Dermis blood vessel endothelial cell (primary cell): ENCODE results near the gene CRACDL. TPM values are rescaled to one million over a fixed set of nuclear protein-coding genes. Genes with fewer than 3 reads are reported as not detected.
A peak's percentile ranks its signal among the peaks of the same experiment; 100 is the strongest.

ENCODE experiments used
- DNase-seq: peaks from one replicate; pipeline ENCODE4 v3.0.0; 2010
- total RNA-seq: library from RNA; depleted of rRNA; stranded (reverse); fragments of >200 nt; gene quantifications from 2 replicates; pipeline ENCODE4 v1.2.3, GENCODE V29; 2014

The CRACDL gene
- total RNA-seq, 1 donor from 2014 or later, result 9.0 TPM

DNA sequence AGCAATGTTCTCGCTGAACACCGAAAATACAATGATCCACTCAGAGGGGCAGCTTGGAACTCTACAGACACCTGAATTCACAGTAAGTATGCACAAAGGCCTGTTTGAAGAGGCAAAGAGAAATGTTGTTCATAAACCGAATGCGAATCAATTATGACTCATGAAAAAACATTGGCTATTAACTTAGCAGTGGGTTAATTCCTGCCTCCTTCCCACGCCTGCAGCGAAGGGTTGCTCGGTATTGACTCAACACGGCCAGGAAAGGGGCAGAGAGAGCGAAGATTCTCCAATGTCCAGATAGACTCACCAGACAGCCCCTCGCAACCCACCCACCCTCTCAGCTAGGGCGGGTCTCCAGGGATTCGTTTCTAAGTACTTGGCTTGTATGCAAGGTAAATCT, 9.4 kb downstream of the CRACDL start:
- peak; percentile 50 for DNase-seq

GRCh38 chr2:98924910-98925309, 11.1 kb downstream of the CRACDL start:
- DNase-seq, result no peak

DNA sequence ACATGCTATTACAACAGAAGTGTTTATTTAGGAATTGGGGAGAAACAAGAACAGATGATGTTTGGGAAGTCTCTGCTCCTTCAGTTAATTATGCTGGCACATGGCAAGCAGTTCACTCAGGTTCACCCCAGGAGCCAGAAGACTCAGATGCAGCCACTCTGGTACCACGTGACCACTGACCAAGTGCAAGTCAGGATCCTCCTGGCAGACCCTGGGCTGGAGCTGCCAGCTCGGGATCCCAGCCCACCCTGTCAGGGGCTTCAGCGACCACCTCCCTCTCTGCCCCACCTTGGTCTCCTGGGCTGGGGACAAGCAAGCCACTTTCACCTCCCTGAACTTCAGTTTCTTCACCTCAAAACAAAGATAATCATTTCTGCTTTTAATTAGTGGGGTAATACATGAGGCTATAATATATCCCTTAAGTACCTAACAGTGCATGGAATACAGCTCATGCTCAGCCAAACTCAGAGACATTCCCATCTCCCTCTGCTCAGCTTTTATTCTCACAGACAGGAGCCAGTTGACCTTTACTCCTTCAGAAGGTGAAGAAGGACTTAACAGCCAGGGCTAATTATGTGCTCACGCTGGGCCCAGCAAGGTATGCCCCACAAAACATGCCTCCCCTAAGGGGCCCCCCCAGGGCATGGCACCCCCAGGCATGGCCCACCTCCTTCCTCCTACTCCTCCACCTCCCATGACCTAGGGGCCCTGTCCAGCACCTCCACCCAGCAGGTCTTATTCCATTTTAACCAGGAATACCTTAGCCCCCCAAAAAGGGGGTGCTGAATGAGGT, 11.8 kb downstream of the CRACDL start:
- DNase-seq, result no peak

- DNase-seq, result no peak
These were observed 12.6 kb downstream of the CRACDL start for GRCh38 chr2:98923244-98923940.

DNA sequence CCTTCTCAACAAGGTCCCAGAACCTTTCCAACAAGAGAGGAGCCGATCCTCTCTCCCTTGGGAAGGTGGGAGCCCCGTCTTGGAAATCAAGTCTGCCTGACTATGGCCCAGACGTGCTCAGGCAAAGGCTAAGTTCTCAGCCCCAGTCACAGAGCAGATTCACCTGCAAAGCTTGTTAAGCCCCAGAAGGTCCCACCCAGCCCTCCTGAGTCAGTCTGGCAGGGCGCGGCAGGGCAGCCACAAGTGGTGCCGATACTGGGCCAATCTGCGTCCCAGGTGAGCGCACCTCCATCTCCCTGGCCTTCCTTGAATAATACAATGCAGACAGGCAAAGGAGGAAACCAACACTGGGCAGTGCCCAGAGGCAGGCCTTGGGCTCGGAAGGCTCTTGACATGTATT, 15.0 kb downstream of the CRACDL start:
- no peak for DNase-seq

DNA sequence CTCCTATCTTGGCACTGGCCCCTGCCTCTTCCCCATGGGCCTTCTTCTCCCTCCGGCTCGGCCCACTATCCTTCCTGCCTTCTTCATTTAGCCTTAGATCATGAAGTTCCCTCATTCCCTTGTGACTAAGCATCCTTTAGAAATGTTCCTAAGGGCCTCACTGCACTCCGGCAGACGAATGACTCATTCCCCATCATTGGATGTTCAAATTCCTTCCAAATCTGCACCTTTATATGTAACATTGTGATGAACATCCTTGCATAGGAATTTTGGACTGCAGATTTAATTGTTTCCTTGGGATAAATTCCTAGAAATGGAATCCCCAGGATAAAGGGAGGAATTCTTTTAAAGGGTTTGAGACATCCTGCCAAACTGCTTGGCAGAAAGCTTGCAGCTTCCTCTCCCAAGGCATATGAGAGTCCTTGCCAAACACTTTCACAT, 19.0 kb downstream of the CRACDL start:
- peak; percentile 91 for DNase-seq

- DNase-seq, result peak; percentile 71
These were observed 20.2 kb downstream of the CRACDL start for GRCh38 chr2:98915751-98916358.

DNA sequence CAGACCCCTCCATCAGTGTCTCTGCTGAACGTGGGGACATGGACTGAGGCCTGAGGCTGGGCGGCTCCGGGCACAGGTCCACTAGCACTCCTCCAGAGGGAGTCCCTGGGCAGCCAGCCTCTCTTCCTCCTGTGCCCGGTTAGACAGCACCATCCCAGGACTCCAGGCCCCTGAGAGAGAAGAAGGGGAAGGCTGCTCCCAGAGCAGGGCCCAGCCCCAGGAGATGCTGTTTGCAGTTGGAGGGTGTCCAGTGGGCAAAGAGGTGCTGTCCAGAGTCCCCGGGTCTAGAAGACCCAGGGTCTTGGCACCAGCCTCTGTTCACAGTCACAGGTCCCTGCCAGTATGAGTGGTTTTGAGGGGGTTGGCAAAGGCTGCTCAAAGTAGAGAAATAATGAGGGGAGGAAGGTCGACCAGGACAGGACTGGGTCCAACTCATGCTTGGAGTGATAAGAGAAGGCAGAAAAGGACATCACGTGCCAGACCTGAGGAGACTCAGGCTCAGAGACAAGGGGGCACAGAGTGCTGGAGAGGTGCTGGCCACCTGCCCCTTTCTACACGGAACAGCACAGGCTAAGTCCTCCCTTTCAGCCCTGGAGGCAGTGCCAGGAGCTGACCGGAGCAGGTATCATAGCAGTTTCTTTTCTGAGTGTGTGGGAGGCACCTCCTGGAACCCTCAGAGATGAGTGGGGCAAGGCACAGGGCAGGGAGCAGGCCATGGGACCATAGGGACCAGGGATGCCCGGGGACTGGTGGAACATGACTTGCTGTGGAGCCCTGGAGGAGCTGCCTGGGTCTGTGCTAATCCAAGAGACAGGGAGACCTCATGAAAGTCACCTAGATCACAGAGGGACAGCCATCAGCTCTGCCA, 21.1 kb downstream of the CRACDL start:
- no peak for DNase-seq

DNA sequence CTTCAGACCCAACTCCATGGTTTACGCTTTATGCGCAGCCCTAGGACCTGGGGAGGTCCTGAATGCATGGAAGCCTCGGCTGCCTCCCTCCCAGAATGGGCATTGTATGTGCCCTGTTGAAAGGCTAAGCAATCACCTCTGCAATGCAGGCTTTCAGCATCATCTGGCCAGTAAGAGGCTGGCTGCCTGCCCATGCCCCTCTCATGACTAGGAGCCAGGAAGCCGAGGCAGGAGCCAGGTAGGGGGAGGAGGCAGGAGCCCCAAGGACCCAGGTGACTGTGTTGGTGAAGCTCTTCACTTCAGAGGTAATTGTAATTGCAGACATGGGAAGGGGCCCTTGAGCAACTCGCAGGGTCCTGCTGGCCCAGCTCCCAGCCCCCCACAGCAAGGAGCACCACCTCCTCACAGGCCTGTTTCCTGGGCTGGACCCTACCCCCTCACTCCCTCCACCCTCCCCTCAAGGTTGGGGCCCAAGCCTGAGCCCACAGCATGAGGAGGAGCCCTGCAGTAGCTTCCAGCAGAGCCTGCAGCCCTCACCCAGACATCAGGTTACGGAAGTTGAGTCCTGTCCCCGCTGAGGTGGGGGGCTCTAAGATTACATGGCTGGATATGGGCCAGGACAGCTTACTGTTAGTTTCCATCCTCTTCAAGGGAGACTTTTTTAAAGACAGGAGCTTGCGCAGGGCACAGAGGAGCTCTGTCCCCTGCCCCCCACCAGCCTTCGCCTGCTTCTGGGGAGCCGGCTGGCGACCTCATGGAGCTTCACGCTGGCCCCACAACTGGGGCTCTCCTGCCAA, 21.9 kb downstream of the CRACDL start:
- DNase-seq, result no peak

DNA sequence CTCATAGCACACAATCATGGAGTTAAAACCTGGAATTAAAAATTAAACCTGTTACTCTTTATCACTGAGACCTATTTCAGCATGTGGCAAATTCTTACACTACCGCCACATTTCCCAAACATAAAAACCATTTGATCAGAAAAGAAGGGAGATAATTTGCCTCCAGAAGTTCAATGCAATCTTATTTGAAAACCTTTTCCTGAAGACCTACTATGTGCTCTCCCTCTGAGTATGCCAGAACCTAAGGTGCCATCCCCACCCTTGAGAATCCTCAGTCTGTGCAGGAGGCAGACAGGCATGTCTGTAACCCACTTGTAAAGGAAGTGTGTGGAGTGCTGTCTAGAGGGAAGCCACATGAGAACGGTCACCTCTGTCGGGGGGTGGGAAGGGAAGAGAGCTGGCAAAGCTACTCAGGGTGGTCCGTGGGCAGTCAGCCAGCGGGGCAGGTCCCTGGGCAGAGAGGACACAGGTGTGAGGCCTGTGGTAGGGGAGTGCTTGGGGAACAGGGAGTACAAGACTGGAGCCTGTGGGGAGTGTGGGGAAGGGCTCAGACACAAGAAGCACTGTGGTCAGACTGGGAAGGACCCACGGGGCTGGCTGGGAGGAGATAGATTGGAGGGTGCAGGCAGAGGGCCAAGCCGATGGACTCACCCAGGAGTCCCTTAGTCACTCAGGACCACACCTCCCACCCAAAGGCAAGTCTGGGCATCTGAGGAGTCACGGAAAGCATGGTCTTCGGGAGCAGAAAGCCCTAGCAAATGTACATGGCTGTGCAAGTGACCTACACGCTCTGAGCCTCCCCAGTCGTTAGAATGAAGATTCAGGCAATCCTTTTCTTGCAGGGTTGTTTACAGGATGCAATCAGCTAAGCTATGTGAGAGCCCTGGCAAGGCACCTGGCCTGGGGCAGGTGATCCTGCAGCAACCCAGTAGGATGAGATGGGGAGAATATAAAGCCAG, 22.8 kb downstream of the CRACDL start:
- peak; percentile 20 for DNase-seq

DNA sequence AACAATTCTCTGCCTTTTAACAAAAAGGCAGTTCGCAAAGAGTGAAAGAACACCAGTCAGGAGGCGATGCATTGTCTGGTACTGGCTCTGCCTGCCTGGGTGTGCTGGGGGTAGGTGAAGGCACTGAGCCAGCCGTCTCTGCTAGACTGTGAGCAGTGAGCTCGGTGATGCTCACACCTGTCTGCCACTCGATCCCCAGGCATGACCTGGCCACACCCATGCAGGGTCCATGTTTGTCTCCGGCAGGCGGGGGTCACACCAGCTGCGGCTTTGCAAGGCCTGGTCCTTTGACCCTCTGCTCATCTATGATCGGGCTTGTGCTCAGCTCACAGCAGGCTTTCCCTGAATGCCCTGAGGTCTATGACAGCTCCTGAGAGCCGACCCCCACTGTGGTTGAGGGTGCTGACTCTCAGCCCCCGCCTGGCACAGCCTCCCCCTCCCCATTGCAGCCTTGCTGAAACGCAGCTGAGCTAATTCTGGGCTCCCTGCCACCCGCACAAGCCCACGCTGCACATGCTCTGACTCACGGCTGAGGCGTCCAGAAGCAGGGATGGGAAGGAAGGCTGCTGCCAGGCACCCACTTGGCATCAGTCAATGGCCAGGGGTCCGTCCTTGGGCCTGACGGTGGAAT, 23.7 kb downstream of the CRACDL start:
- peak; percentile 94 for DNase-seq

GRCh38 chr2:98911376-98912154, 24.5 kb downstream of the CRACDL start:
- peak; percentile 36 for DNase-seq

DNA sequence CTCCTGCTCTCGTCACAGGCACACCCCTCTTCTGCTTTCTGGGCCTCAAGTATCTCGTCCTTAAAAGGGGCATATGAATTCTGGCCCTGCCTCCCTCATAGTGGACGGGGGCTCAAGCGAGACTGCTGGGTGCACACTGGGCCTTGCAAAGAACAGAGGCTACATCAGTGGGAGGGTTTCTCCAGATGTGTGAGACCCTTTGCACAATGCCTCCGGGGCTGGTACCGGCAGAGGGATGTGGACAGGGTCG, 25.0 kb downstream of the CRACDL start:
- no peak for DNase-seq

DNA sequence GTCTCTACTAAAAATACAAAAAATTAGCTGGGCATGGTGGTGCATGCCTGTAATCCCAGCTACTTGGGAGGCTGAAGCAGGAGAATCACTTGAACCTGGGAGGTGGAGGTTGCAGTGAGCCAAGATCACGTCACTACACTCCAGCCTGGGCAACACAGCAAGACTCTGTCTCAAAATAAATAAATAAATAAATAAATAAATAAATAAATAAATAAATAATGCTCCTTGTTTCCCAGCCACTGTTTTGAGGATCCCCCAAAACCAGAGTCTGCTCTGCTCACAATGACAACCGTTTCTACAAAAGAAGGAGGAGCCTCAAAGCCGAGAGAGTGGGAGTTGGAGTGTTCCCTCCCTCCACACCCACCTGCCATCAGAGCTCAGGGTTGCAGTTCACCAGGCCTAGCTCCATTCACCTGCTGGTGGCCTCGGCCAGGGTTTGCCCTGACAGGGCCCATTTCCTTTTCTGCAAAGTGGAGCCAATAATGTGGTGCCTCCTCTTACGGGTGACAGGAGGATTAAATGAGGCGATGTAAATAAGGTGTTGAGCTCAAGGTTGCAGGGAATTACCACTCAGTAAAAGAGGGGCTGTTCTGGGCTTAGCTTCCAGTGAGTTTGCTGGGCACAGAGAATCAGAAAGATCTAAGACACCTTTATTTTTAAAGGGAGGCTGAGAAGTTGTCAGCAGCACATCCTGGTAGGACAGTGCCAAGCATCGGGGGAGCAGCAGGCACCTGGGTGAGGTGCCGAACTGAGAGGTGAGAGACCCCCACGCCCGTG, 25.5 kb downstream of the CRACDL start:
- no peak for DNase-seq

GRCh38 chr2:98909317-98910211, 26.5 kb downstream of the CRACDL start:
- DNase-seq, result peak; percentile 96

- peak; percentile 75 for DNase-seq
These were observed 27.1 kb downstream of the CRACDL start for GRCh38 chr2:98908931-98909316.
